Peyer's patch (tissue), 4 donors: Measurements from ENCODE around the gene CCR6.

Source experiments
- CTCF ChIP-seq, 6 experiments: fragments of 450-650 bp in 4 of 6; fragments of 200-600 bp in 2 of 6; sonication (generic) in 1 of 6; IDR thresholded peaks; one replicate each; pipeline ENCODE4 v1.5.1; 2017 to 2019; ENCODE audit warnings: antibody characterized with exemption in 6 of 6, mild to moderate bottlenecking in 3 of 6, moderate library complexity in 1 of 6
- POLR2A ChIP-seq, 2 donors: fragments of 450-650 bp; IDR thresholded peaks; one replicate each; pipeline ENCODE4 v1.5.1; 2017; ENCODE audit warnings: antibody characterized with exemption in 2 of 2, mild to moderate bottlenecking in 2 of 2, moderate library complexity in 2 of 2

GRCh38 chr6:167165858-167166471, 43.1 kb downstream of the CCR6 start:
- TF ChIP-seq CTCF (IDR thresholded peaks at IDR 0.05) (no peak), POLR2A (IDR thresholded peaks at IDR 0.05) (no peak)
